HG02852 (cell line): ENCODE measurements around the gene LRRC4.
A peak's percentile ranks its signal among the peaks of the same experiment; 100 is the strongest.

Experiments
- ATAC-seq: cut with Tn5 transposase; IDR thresholded peaks from one replicate; pipeline ENCODE4 v1.9.1; 2021; ENCODE audit warnings: mild to moderate bottlenecking, moderate library complexity; ENCODE audit not compliant: unreplicated experiment

Gene LRRC4

GRCh38 chr7:128008141-128008540 lies 23.1 kb downstream of the LRRC4 start:
- ATAC-seq = no peak

GRCh38 chr7:128007303-128007680 lies 23.9 kb downstream of the LRRC4 start:
- ATAC-seq = no peak

DNA sequence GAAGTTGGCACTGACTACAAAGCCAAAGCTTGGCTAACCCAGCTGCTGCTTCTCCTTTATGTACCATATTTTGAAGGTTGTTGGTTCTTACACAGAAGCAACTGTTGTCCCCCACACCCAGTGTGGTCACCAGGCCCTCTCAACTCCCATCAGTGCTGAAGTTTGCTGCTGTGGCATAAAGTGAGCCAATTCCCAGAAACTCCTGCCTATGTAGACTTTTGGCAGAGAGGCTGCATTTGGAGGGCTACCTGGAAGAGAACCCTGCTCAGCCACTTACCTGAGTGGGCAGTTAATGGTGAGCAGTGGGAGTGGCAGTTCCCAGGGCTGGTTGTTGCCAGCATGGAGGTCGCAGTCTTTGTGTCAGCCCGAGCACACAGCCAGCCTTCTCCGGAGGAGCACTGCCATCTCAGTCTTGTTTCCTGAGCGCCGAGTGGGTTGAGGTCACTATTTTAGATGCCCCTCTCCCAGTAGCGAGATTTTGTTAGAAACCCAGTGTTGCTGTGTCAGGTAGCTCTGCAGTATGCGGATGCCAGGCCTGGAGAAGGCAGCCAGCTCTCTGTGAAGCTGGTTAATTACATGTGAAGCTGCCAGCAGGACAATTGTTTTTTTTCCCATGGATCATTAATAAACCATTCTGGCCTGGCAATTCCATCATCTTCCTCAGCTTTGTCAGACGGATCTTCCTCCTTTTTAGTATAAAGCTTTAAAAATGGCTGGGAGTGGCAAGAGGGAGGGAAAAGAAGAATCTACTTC lies 24.5 kb downstream of the LRRC4 start:
- ATAC-seq = no peak

GRCh38 chr7:128005759-128006159 lies 25.5 kb downstream of the LRRC4 start:
- ATAC-seq = no peak

- ATAC-seq = no peak
Observed at GRCh38 chr7:128005117-128005516, 26.1 kb downstream of the LRRC4 start.

GRCh38 chr7:128004623-128005022 lies 26.6 kb downstream of the LRRC4 start:
- no peak for ATAC-seq

DNA sequence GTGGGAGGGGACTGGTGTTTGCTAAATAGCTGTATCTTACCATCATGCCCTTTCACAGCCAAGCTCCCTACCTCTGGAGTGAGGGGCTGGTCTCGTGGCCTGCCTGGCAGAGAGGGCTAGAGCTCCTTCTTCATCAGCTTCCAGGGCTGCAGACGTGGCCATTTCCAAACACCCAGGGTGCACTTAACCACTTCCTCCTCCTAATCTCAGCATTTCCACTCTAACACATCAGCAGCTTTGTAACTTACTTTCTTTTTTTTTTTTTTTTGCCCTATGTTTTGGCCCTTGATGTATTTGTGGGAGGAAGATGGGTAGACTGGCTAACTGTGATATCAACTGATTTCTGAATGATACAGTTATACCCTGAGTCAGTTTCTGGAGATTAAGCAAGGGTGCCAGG lies 27.4 kb downstream of the LRRC4 start:
- ATAC-seq = no peak

- peak; percentile 69 for ATAC-seq
Observed at GRCh38 chr7:128003167-128003566, 28.1 kb downstream of the LRRC4 start.

GRCh38 chr7:128000854-128001265 lies 30.4 kb downstream of the LRRC4 start:
- peak; percentile 45 for ATAC-seq

DNA sequence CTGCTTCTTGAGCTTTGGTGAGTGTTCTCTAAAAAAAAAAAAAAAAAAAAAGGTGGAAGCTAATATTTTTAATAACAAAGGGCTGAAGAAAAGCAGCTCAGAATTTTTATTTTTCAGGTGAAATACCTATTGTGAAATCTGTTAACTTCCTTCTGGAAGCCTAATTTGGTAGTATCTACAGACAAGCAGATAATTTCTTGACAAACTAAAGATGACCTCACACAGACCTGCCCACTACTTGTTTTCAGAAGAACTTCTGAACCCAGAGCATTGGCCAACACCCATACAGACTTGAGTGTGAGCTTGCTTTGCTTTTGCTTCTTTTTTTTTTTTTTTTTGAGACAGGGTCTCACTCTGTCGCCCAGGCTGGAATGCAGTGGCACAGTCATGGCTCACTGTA lies 31.2 kb downstream of the LRRC4 start:
- no peak for ATAC-seq

- no peak for ATAC-seq
Observed at GRCh38 chr7:127998671-127999070, 32.6 kb downstream of the LRRC4 start.

- ATAC-seq = no peak
Observed at GRCh38 chr7:127997226-127997922, 33.9 kb downstream of the LRRC4 start.

- no peak for ATAC-seq
Observed at GRCh38 chr7:127996253-127997071, 34.8 kb downstream of the LRRC4 start.

DNA sequence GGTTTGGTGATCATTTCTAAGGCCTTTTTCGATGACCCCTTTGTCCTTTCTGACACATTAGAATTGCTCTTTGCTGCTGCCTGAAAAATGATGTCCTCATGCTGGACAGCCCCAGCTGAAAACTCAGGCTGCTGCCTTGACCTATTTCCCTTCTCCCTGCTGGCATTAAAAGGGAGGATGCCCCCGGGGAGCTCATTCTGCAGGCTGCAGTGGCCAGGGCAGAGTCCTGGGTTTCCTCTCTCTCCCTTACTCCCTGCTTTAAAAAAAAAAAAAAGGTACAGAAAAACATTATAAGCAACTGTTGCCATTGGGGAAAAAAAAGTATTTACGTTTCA lies 35.4 kb downstream of the LRRC4 start:
- ATAC-seq = no peak

GRCh38 chr7:127995156-127995880 lies 35.9 kb downstream of the LRRC4 start:
- no peak for ATAC-seq

GRCh38 chr7:127993987-127994386 lies 37.2 kb downstream of the LRRC4 start:
- no peak for ATAC-seq

DNA sequence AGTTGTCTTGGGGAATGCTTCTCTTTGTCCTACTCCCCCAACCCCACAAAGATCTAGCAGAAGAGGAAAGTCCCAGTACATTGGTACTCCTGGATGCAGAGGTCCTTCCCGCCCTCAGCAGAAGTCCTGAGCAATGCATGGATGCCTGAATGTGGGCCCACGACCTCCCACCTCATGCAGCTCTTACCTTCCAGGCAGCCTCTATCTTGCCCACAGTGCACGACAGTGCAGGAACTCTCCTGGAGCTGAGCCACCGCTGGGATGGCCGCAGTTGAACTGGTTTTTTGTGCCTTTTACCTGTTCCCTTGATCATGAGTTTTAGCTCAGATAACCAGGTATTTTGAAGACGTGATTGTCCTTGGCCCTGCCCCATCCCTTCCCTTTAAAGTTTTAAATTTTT lies 37.9 kb downstream of the LRRC4 start:
- no peak for ATAC-seq

GRCh38 chr7:127988751-127989150 lies 42.5 kb downstream of the LRRC4 start:
- no peak for ATAC-seq

- no peak for ATAC-seq
Observed at GRCh38 chr7:127986581-127987521, 44.4 kb downstream of the LRRC4 start.

GRCh38 chr7:127983804-127984332 lies 47.4 kb downstream of the LRRC4 start:
- no peak for ATAC-seq
